Trophoblast cell (in vitro differentiated cells and primary cell): ENCODE data around the gene UNC13A.

Experiments used
- DNase-seq, 2 donors: peaks; one replicate each; pipeline ENCODE4 v3.0.0-alpha.2; 2016
- H2AFZ ChIP-seq: 2 replicates; pipeline ENCODE4 v1.6.1; 2013; ENCODE audit warnings: low read length, moderate library complexity, mild to moderate bottlenecking; ENCODE audit not compliant: insufficient read depth, poor library complexity
- H2AK5ac ChIP-seq: 2 replicates; pipeline ENCODE4 v1.6.1; 2013; ENCODE audit warnings: mild to moderate bottlenecking, low read length
- H2BK120ac ChIP-seq: 2 replicates; pipeline ENCODE4 v1.6.1; 2013; ENCODE audit warnings: low read length, mild to moderate bottlenecking, moderate library complexity; ENCODE audit not compliant: insufficient read depth, poor library complexity
- H2BK12ac ChIP-seq: 2 replicates; pipeline ENCODE4 v1.6.1; 2013; ENCODE audit warnings: mild to moderate bottlenecking, low read length, moderate library complexity
- H2BK5ac ChIP-seq: 2 replicates; pipeline ENCODE4 v1.6.1; 2013; ENCODE audit warnings: low read length, low read depth, moderate library complexity, mild to moderate bottlenecking; ENCODE audit not compliant: poor library complexity
- H3K14ac ChIP-seq: 2 replicates; pipeline ENCODE4 v1.6.1; 2013; ENCODE audit warnings: mild to moderate bottlenecking, low read length
- H3K18ac ChIP-seq: 2 replicates; pipeline ENCODE4 v1.6.1; 2013; ENCODE audit warnings: mild to moderate bottlenecking, low read length
- H3K23ac ChIP-seq: 2 replicates; pipeline ENCODE4 v1.6.1; 2013; ENCODE audit warnings: low read length
- H3K27ac ChIP-seq: 2 replicates; pipeline ENCODE4 v1.5.1; 2013; ENCODE audit warnings: low read depth, mild to moderate bottlenecking, inconsistent platforms, low read length, moderate library complexity
- H3K27me3 ChIP-seq: 2 replicates; pipeline ENCODE4 v1.6.1; 2013; ENCODE audit warnings: inconsistent platforms, mild to moderate bottlenecking, low read length, moderate library complexity; ENCODE audit not compliant: insufficient read depth
- H3K36me3 ChIP-seq, 2 experiments: 1 replicate in 1 of 2; 2 replicates in 1 of 2; pipeline ENCODE4 v1.6.1; 2013; ENCODE audit warnings: low read length in 2 of 2, mild to moderate bottlenecking in 2 of 2, moderate library complexity in 1 of 2; ENCODE audit not compliant: insufficient read depth in 2 of 2, control insufficient read depth in 1 of 2
- H3K4ac ChIP-seq: 2 replicates; pipeline ENCODE4 v1.6.1; 2013; ENCODE audit warnings: low read depth, mild to moderate bottlenecking, low read length, moderate library complexity
- H3K4me1 ChIP-seq, 2 experiments: 1 replicate in 1 of 2; 2 replicates in 1 of 2; pipeline ENCODE4 v1.6.1; 2013; ENCODE audit warnings: low read length in 2 of 2, mild to moderate bottlenecking in 2 of 2, moderate library complexity in 1 of 2; ENCODE audit not compliant: insufficient read depth in 2 of 2, control insufficient read depth in 1 of 2
- H3K4me2 ChIP-seq: 2 replicates; pipeline ENCODE4 v1.6.1; 2013; ENCODE audit warnings: inconsistent platforms, mild to moderate bottlenecking, low read length, moderate library complexity
- H3K4me3 ChIP-seq: 2 replicates; pipeline ENCODE4 v1.5.1; 2013; ENCODE audit warnings: mild to moderate bottlenecking, low read depth, low read length, inconsistent platforms
- H3K79me1 ChIP-seq: one replicate; pipeline ENCODE4 v1.6.1; 2013; ENCODE audit warnings: low read length
- H3K79me2 ChIP-seq: 2 replicates; pipeline ENCODE4 v1.6.1; 2013; ENCODE audit warnings: low read length, mild to moderate bottlenecking; ENCODE audit not compliant: control insufficient read depth, insufficient read depth, poor library complexity
- H3K9ac ChIP-seq: 2 replicates; pipeline ENCODE4 v1.6.1; 2013; ENCODE audit warnings: mild to moderate bottlenecking, low read length
- H3K9me3 ChIP-seq: 2 replicates; pipeline ENCODE4 v1.6.1; 2013; ENCODE audit warnings: low read depth, mild to moderate bottlenecking, control low read depth, inconsistent platforms, low read length; ENCODE audit not compliant: insufficient read depth
- H4K12ac ChIP-seq: 2 replicates; pipeline ENCODE4 v1.6.1; 2013; ENCODE audit warnings: low read depth, mild to moderate bottlenecking, low read length, moderate library complexity
- H4K8ac ChIP-seq: 2 replicates; pipeline ENCODE4 v1.6.1; 2013; ENCODE audit warnings: low read depth, mild to moderate bottlenecking, low read length, moderate library complexity
- H4K91ac ChIP-seq: one replicate; pipeline ENCODE4 v1.6.1; 2013; ENCODE audit warnings: low read depth, mild to moderate bottlenecking, low read length, moderate library complexity
- WGBS: extraction: QIAGEN DNeasy Blood & Tissue Kit; methylation state at CpG from one replicate; pipeline ENCODE4 v1.1.7; 2013; ENCODE audit warnings: missing lambda C conversion rate; ENCODE audit not compliant: insufficient read length, insufficient coverage; ENCODE audit errors: extremely low coverage; 5-methylcytosine and 5-hydroxymethylcytosine counted together

UNC13A gene

DNA sequence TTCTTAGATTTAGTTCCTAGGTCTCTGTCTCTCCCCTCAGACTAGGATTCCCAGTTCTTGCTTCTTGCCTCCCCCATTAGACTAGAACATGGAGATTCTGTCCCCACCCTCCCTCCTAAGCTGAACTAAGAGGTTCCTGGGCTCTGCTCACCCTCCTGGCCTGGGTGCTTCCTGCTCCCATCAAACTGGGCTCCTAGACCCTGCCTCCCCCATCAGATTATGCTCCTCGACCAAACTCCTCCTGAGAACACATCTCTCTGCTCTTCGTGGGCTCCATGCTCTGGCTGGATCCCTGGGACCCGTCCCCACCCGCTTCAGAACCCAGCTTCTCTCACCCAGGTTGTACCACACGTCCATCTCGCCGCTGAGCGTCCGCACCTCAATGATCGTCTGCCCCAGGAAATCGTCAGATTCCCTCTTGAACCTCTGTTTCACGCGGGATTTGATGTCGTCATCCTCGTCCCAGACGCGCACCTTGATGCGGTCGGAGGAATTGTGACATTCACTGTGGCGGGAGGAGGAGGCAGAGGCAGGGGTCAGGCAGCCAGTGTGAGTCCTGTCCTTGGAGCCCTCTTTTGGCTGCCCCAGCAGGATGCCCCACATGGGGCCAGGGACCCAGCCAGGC lies 42.7 kb downstream of the UNC13A start:
- Histone ChIP-seq H2AK5ac (no peak overlapping the region), H3K4me3 (no peak overlapping the region), H3K4me1 (no peaks in the 10 kb centered on the region), H3K23ac (no peak overlapping the region), H4K12ac (no peak overlapping the region), H3K36me3 (no peaks in the 10 kb centered on the region), H4K91ac (no peak overlapping the region), H3K79me2 (no peaks in the 10 kb centered on the region), H2BK12ac (no peak overlapping the region), H3K18ac (no peak overlapping the region), H3K4ac (no peak overlapping the region), H2BK5ac (no peak overlapping the region), H3K4me2 (no peak overlapping the region), H3K27me3 (no peaks in the 10 kb centered on the region), H3K9me3 (no peaks in the 10 kb centered on the region), H3K79me1 (no peaks in the 10 kb centered on the region), H3K14ac (no peak overlapping the region), H2BK120ac (no peak overlapping the region), H4K8ac (no peak overlapping the region), H3K9ac (no peak overlapping the region), H3K27ac (no peak overlapping the region), H2AFZ (no peak overlapping the region)
- DNase-seq: no peak
- WGBS: no CpG with 5 or more reads among the region's 20 CpGs

DNA sequence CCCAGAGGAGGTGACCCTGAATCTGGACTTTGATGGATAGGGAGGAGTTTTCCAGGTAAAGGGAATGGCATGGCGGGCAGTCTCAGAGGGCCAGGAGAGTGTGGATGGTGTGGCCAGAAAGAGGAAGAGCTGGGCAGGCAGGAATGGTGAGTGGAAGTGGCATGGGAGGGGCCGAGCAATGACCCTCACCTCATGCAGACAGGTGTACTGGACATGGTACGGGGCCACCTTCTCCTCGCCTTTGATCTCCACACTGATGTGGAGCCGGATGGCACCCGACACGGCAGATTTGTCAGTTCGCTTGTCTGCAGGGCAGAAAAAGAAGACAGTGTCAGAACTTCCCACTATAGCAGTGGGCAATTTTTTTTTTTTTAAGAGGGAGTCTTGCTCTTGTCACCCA lies 45.5 kb downstream of the UNC13A start:
- no peak overlapping the region for H3K4me3 ChIP-seq
- H3K27ac ChIP-seq: no peak overlapping the region
- no peak overlapping the region for H2AK5ac ChIP-seq
- no peaks in the 10 kb centered on the region for H3K79me2 ChIP-seq
- H3K79me1 ChIP-seq: no peaks in the 10 kb centered on the region
- H2BK5ac ChIP-seq: no peak overlapping the region
- H3K27me3 ChIP-seq: no peaks in the 10 kb centered on the region
- H3K23ac ChIP-seq: no peak overlapping the region
- no peak overlapping the region for H4K12ac ChIP-seq
- H2BK120ac ChIP-seq: no peak overlapping the region
- no peaks in the 10 kb centered on the region for H3K9me3 ChIP-seq
- no peaks in the 10 kb centered on the region for H3K36me3 ChIP-seq
- DNase-seq: no peak
- no peak overlapping the region for H3K9ac ChIP-seq
- no peak overlapping the region for H4K8ac ChIP-seq
- no peak overlapping the region for H4K91ac ChIP-seq
- no peaks in the 10 kb centered on the region for H3K4me1 ChIP-seq
- H3K18ac ChIP-seq: no peak overlapping the region
- WGBS: no CpG with 5 or more reads among the region's 8 CpGs
- H3K4ac ChIP-seq: no peak overlapping the region
- no peak overlapping the region for H2AFZ ChIP-seq
- H2BK12ac ChIP-seq: no peak overlapping the region
- no peak overlapping the region for H3K4me2 ChIP-seq
- no peak overlapping the region for H3K14ac ChIP-seq

- Histone ChIP-seq H3K9ac (no peak overlapping the region), H2AFZ (no peak overlapping the region), H3K14ac (no peak overlapping the region), H2AK5ac (no peak overlapping the region), H3K18ac (no peak overlapping the region), H2BK12ac (no peak overlapping the region), H3K27me3 (no peaks in the 10 kb centered on the region), H4K91ac (no peak overlapping the region), H3K4ac (no peak overlapping the region), H3K4me3 (no peak overlapping the region), H2BK5ac (no peak overlapping the region), H3K9me3 (no peaks in the 10 kb centered on the region), H3K79me1 (no peaks in the 10 kb centered on the region), H4K12ac (no peak overlapping the region), H3K79me2 (no peaks in the 10 kb centered on the region), H3K23ac (no peak overlapping the region), H3K36me3 (no peaks in the 10 kb centered on the region), H3K27ac (no peak overlapping the region), H3K4me2 (no peak overlapping the region), H4K8ac (no peak overlapping the region), H3K4me1 (no peaks in the 10 kb centered on the region), H2BK120ac (no peak overlapping the region)
- DNase-seq: no peak
- 97% methylated on average over 1 of the region's 1 CpG for WGBS
Observed at GRCh38 chr19:17641846-17642245, 46.3 kb downstream of the UNC13A start.

DNA sequence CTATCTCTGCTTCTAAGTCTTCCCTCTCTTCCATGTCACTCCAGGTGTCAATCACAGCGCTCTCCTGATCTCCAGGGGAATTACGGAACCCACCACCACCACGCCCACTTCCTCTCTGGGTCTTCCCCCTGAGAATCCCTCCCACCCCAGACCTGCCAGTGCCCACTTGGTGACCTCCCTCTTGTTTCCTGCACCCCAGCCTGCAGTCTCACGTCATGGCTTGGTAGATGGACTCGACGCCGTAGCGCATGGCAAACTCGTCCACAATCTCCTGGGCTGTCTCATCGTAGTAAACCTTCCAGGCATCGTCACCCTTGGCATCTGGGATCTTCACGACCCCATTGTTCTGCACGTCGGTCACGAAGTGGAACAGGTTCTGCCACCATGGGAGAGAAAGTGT lies 47.0 kb downstream of the UNC13A start:
- no peak overlapping the region for H3K4me3 ChIP-seq
- H3K23ac ChIP-seq: no peak overlapping the region
- H3K4me2 ChIP-seq: no peak overlapping the region
- H3K18ac ChIP-seq: no peak overlapping the region
- H3K14ac ChIP-seq: no peak overlapping the region
- no peaks in the 10 kb centered on the region for H3K9me3 ChIP-seq
- H3K79me1 ChIP-seq: no peaks in the 10 kb centered on the region
- H2BK5ac ChIP-seq: no peak overlapping the region
- DNase-seq: no peak
- H4K91ac ChIP-seq: no peak overlapping the region
- no peak overlapping the region for H3K4ac ChIP-seq
- H2AK5ac ChIP-seq: no peak overlapping the region
- no peak overlapping the region for H2AFZ ChIP-seq
- no CpG with 5 or more reads among the region's 15 CpGs for WGBS
- no peak overlapping the region for H2BK120ac ChIP-seq
- no peaks in the 10 kb centered on the region for H3K79me2 ChIP-seq
- no peaks in the 10 kb centered on the region for H3K27me3 ChIP-seq
- H3K4me1 ChIP-seq: no peaks in the 10 kb centered on the region
- no peak overlapping the region for H2BK12ac ChIP-seq
- H3K27ac ChIP-seq: no peak overlapping the region
- H4K8ac ChIP-seq: no peak overlapping the region
- H3K9ac ChIP-seq: no peak overlapping the region
- no peak overlapping the region for H4K12ac ChIP-seq
- no peaks in the 10 kb centered on the region for H3K36me3 ChIP-seq
